K562 (cell line): ENCODE data around the gene TJP3. TPM values are rescaled to one million over a fixed set of nuclear protein-coding genes. Genes with fewer than 3 reads are reported as not detected.

Experiments
- COPS2 ChIP-seq: fragments of 450-650 bp; conservative IDR thresholded peaks from 2 replicates; pipeline ENCODE4 v1.6.1; 2016; ENCODE audit warnings: mild to moderate bottlenecking, moderate library complexity
- CREB3L1 ChIP-seq: fragments of 450-650 bp; IDR thresholded peaks from 2 replicates; pipeline ENCODE4 v1.6.1; 2014; ENCODE audit warnings: low read depth, mild to moderate bottlenecking, moderate library complexity, borderline replicate concordance
- ETV1 ChIP-seq: fragments of 450-650 bp; conservative IDR thresholded peaks from 2 replicates; pipeline ENCODE4 v1.6.1; 2016; ENCODE audit warnings: missing genetic modification characterization, control low read depth, low read depth, missing compliant biosample characterization
- HDAC3 ChIP-seq: fragments of 450-650 bp; IDR thresholded peaks from 2 replicates; pipeline ENCODE4 v1.6.1; 2018; ENCODE audit warnings: borderline replicate concordance, mild to moderate bottlenecking, moderate library complexity; ENCODE audit not compliant: partially characterized antibody
- HEY1 ChIP-seq: fragments of 250-450 bp; sonication (Bioruptor Pico); IDR thresholded peaks from 2 replicates; pipeline ENCODE4 v1.5.0; 2020; ENCODE audit warnings: mild to moderate bottlenecking, moderate library complexity, borderline replicate concordance
- KAT8 ChIP-seq: fragments of 450-650 bp; IDR thresholded peaks from 2 replicates; pipeline ENCODE4 v1.6.1; 2016; ENCODE audit warnings: low read depth, mild to moderate bottlenecking
- KDM2B ChIP-seq: fragments of 250-450 bp; sonication (Bioruptor Pico); IDR thresholded peaks from 2 replicates; pipeline ENCODE4 v1.8.0; 2021; ENCODE audit warnings: mild to moderate bottlenecking, moderate library complexity
- LEF1 ChIP-seq: fragments of 450-650 bp; IDR thresholded peaks from 2 replicates; pipeline ENCODE4 v1.6.1; 2016; ENCODE audit warnings: mild to moderate bottlenecking
- MCM5 ChIP-seq: fragments of 450-650 bp; IDR thresholded peaks from 2 replicates; pipeline ENCODE4 v1.6.1; 2016; ENCODE audit warnings: low read depth
- MCM7 ChIP-seq, 2 experiments: fragments of 450-650 bp; IDR thresholded peaks; 2 replicates each; pipeline ENCODE4 v1.6.1; 2016 to 2018
- NCOA4 ChIP-seq: fragments of 450-650 bp; IDR thresholded peaks from 2 replicates; pipeline ENCODE4 v1.6.1; 2018; ENCODE audit warnings: mild to moderate bottlenecking; ENCODE audit not compliant: partially characterized antibody
- NFYB ChIP-seq: IDR thresholded peaks from 2 replicates; pipeline ENCODE4 v1.6.1; 2011; ENCODE audit warnings: mild to moderate bottlenecking, moderate library complexity; ENCODE audit not compliant: insufficient read length; ENCODE audit errors: extremely low read depth
- NR0B1 ChIP-seq: fragments of 450-650 bp; IDR thresholded peaks from one replicate; pipeline ENCODE4 v1.6.1; 2018; ENCODE audit warnings: mild to moderate bottlenecking, moderate library complexity; ENCODE audit not compliant: partially characterized antibody
- PHB ChIP-seq: fragments of 250-450 bp; sonication (Bioruptor Pico); IDR thresholded peaks from 2 replicates; pipeline ENCODE4 v1.5.0; 2021
- PHB2 ChIP-seq: fragments of 450-650 bp; IDR thresholded peaks from 2 replicates; pipeline ENCODE4 v1.6.1; 2017; ENCODE audit warnings: low read depth
- RAD21 ChIP-seq, 2 experiments: fragments of 250-450 bp in 1 of 2; fragments of 450-650 bp in 1 of 2; sonication (Bioruptor Pico) in 1 of 2; formaldehyde crosslinking in 1 of 2; IDR thresholded peaks in 1 of 2; conservative IDR thresholded peaks in 1 of 2; 2 replicates each; pipeline versions ENCODE4 v1.4.0 to v1.8.0; 2020 to 2022; ENCODE audit warnings: mild to moderate bottlenecking in 2 of 2, moderate library complexity in 1 of 2
- SREBF2 ChIP-seq: sonication (generic); formaldehyde crosslinking; IDR thresholded peaks from 2 replicates; pipeline ENCODE4 v1.4.0; 2020; ENCODE audit warnings: mild to moderate bottlenecking, missing genetic modification reagents
- ZKSCAN1 ChIP-seq: fragments of 150-350 bp; IDR thresholded peaks from 2 replicates; pipeline ENCODE4 v1.6.1; 2016; ENCODE audit warnings: low read depth, low read length
- ZNF140 ChIP-seq: fragments of 250-450 bp; sonication (Bioruptor Pico); IDR thresholded peaks from 2 replicates; pipeline ENCODE4 v1.8.0; 2021; ENCODE audit warnings: moderate library complexity, mild to moderate bottlenecking, inconsistent platforms
- ZNF668 ChIP-seq: fragments of 250-450 bp; sonication (Bioruptor Pico); IDR thresholded peaks from 2 replicates; pipeline ENCODE4 v1.8.0; 2022; ENCODE audit warnings: mild to moderate bottlenecking, inconsistent platforms
- ZNF76 ChIP-seq: fragments of 250-450 bp; sonication (Bioruptor Pico); IDR thresholded peaks from 2 replicates; pipeline ENCODE4 v1.4.0; 2020; ENCODE audit warnings: mild to moderate bottlenecking, moderate library complexity, borderline replicate concordance
- ZSCAN32 ChIP-seq: fragments of 450-650 bp; formaldehyde crosslinking; IDR thresholded peaks from 2 replicates; pipeline ENCODE4 v1.4.0; 2020; ENCODE audit warnings: mild to moderate bottlenecking, moderate library complexity
- polyA plus RNA-seq, 8 experiments: library from polyadenylated mRNA; depleted of rRNA in 4 of 8; stranded (reverse) in 5 of 8; unstranded in 3 of 8; fragments of >200 nt; fragmentation: Nextera tagmentation in 2 of 8; fragmentation: Illumina TruSeq in 1 of 8; extraction: Ambion mirVana in 2 of 8; extraction: Trizol in 1 of 8; gene quantifications; 2 replicates each; pipeline versions ENCODE4 v1.2.1 to v1.2.3, GENCODE V29; 2011 to 2014; ENCODE audit warnings: inconsistent platforms in 1 of 8, missing spikeins in 1 of 8
- total RNA-seq, 7 experiments: library from RNA; depleted of rRNA in 6 of 7; stranded (reverse); fragments of >200 nt in 6 of 7; fragmentation: Illumina TruSeq in 2 of 7; extraction: Trizol in 2 of 7; gene quantifications; 2 replicates each; pipeline versions ENCODE4 v1.2.1 to v1.2.3, GENCODE V29; 2011 to 2021; ENCODE audit warnings: low replicate concordance in 1 of 7
- TF ChIP-seq, protein P1 (sequence below), 2 experiments: fragments of 150-350 bp in 1 of 2; IDR thresholded peaks; 2 replicates each; pipeline ENCODE4 v1.6.1; 2012 to 2016; ENCODE audit warnings: low read depth in 2 of 2, low read length in 2 of 2, mild to moderate bottlenecking in 1 of 2, moderate library complexity in 1 of 2

Gene TJP3
- total and polyA plus RNA-seq, 9 of the 15 experiments (the other 6 are each of a cell fraction or from before 2014, with no cell fraction given) = 0.11 to 2.4 (median 0.57) TPM; not detected in 1

- TF ChIP-seq, protein P1, sequence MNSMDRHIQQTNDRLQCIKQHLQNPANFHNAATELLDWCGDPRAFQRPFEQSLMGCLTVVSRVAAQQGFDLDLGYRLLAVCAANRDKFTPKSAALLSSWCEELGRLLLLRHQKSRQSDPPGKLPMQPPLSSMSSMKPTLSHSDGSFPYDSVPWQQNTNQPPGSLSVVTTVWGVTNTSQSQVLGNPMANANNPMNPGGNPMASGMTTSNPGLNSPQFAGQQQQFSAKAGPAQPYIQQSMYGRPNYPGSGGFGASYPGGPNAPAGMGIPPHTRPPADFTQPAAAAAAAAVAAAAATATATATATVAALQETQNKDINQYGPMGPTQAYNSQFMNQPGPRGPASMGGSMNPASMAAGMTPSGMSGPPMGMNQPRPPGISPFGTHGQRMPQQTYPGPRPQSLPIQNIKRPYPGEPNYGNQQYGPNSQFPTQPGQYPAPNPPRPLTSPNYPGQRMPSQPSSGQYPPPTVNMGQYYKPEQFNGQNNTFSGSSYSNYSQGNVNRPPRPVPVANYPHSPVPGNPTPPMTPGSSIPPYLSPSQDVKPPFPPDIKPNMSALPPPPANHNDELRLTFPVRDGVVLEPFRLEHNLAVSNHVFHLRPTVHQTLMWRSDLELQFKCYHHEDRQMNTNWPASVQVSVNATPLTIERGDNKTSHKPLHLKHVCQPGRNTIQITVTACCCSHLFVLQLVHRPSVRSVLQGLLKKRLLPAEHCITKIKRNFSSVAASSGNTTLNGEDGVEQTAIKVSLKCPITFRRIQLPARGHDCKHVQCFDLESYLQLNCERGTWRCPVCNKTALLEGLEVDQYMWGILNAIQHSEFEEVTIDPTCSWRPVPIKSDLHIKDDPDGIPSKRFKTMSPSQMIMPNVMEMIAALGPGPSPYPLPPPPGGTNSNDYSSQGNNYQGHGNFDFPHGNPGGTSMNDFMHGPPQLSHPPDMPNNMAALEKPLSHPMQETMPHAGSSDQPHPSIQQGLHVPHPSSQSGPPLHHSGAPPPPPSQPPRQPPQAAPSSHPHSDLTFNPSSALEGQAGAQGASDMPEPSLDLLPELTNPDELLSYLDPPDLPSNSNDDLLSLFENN (IDR thresholded peaks at IDR 0.05; ENCODE audit: low read depth in 2 of 2, low read length in 2 of 2) = peak in 1 of 2 experiments; percentile 19; a peak in 1 of 4 replicates
- no peak for TF ChIP-seq HEY1 (CRISPR knock-in tag)
- TF ChIP-seq ETV1 (tag) = peak; percentile 77
- no peak for TF ChIP-seq ZSCAN32 (CRISPR knock-in tag)
- TF ChIP-seq CREB3L1 = peak; percentile 30; the same call in 1 of the 2 replicates
- TF ChIP-seq NCOA4 = peak; percentile 58
- TF ChIP-seq KDM2B (CRISPR knock-in tag) = no peak
- TF ChIP-seq ZNF140 (CRISPR knock-in tag) = no peak
- no peak for TF ChIP-seq PHB (CRISPR knock-in tag)
- no peak for TF ChIP-seq PHB2
- TF ChIP-seq NFYB = no peak
- TF ChIP-seq ZKSCAN1 = peak; percentile 78; the same call in 1 of the 2 replicates
- no peak for TF ChIP-seq COPS2
- no peak for TF ChIP-seq SREBF2 (CRISPR knock-in tag)
- peak; percentile 97 for TF ChIP-seq HDAC3
- TF ChIP-seq RAD21 (CRISPR knock-in tag; conservative IDR thresholded peaks at IDR 0.05 in 1 of 2, IDR thresholded peaks at IDR 0.05 in 1 of 2) = no peak
- no peak for TF ChIP-seq ZNF76
- no peak for TF ChIP-seq ZNF668 (CRISPR knock-in tag)
- TF ChIP-seq KAT8 = no peak
- TF ChIP-seq MCM5 = no peak
- TF ChIP-seq NR0B1 = no peak
- TF ChIP-seq LEF1 = peak; percentile 55
- no peak for TF ChIP-seq MCM7 (IDR thresholded peaks at IDR 0.05)
These were observed 13.1 kb downstream of the TJP3 start (continued) for GRCh38 chr19:3721131-3721886.
